Kasumi-1 (cell line): Measurements from ENCODE around the gene S100A3.
"Not testable (repeated sequence)": the region's sequence is repeated elsewhere in the genome, so short reads cannot be mapped to it uniquely, and the experiment has no call there.

Experiments used
- DNase-seq, 2 experiments: peaks; one replicate each; lab custom pipeline; 2025; lab: John Stamatoyannopoulos, UW

The S100A3 gene

DNA sequence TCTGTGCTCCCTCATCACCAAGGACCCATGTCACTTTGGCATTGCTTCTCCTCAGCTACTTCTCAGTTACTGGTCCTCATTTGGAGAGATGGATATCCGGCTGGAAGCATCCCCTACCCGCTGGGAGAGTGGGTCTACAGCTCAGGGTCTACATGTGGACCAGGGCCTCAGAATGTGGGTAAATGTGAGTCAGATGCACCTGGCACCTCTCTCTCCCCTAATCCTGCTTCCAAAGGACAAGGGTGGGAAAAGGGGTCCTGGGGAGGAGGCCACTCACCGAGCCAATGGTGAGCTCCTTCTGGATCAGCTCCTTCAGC lies 14.2 kb downstream of the S100A3 start:
- no peak for DNase-seq

DNA sequence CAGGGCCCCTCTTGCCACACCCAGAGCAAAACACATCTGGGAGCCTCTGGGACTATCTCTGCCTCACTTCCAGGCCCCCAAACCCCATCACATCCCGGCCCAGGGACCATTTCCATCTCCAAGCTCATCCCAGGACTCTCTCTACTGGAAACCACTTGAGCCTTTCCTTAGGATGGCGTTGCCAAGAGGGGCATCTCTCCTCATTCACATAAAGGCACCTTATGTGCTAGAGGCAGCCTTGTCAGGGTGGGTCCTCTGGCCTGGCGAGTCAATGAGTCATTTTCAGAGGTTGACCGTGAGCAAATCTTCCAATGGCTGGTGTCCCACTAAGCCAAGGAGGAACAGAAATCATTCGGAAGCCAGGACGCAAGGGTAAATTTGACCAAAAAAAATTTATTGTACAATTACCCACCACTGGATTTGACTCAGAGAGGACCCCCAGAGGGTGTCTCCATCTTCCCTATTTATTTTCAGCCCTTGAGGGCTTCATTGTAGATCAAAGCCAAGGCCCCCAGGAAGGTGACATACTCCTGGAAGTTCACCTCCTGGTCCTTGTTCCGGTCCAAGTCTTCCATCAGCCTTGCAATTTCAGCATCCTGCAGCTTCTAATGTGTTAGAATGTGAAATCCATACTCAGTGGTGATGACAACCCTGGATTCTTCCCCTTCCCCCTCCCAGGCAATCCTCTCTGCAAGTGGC lies 14.7 kb downstream of the S100A3 start:
- no peak for DNase-seq

DNA sequence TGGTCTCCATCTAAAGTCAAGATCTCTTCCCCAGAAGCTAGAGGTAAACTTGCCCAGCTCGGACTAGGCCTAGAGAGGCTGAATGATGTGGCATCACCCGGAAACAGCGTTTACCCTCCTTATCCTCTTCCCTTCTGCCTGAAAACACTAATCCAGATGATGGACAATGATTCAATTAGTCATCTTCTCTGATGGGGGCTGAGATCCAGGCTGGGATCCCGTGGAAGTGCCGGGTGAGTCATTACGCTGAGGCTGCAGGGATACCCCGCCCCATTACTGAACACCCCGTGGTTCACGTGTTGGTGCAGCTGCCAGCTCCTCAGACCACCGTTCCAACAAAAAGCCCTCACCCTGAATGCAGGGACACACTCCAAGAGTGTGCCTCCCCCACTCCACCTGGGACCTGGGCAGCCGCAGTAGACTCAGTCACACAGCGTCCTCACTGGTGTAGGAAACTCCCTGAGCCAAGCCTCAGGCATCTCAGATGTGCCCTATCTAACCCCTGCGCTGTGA lies 15.3 kb downstream of the S100A3 start:
- no peak for DNase-seq

DNA sequence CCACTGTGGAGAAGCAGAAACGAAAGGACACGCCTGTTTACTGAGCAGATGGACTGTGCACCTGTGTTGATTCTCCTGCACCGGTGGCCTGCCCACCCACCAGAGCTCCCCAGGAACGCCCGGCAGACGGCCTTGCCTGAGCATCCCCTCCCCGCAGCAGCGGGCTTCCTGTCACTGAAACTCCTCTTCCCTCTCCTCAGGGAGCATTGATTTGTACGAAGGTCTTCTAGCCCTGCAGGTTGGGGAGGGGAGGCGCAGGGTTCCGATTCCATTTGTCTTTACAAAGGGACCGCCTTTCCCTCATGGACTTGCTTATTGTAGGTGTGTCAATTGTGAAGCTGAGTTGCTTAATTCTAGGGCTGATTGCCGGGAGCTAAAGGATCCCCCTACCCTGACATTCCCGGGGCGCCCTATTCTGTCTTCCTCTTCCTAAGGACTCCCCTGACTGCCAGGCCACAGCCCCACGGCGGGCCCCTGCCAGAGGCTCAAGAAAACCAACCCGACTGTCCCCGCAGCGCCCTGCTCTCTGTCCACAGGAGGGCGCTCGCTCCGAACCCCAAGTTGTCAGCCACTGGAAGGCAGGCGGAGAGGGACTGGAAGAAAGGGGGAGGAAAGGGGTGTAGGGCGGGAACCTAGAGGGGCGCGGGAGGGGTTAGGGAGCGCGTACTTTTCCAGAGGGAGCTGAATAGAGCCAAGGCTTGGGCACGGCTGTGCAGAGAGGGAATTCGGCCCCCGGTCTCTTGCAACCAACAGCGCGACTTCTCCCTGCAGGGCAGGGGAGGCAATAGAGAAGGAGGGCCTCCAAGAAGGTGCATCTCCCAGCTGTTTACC lies 16.1 kb downstream of the S100A3 start:
- peak; percentile 81 to 86 for DNase-seq

DNA sequence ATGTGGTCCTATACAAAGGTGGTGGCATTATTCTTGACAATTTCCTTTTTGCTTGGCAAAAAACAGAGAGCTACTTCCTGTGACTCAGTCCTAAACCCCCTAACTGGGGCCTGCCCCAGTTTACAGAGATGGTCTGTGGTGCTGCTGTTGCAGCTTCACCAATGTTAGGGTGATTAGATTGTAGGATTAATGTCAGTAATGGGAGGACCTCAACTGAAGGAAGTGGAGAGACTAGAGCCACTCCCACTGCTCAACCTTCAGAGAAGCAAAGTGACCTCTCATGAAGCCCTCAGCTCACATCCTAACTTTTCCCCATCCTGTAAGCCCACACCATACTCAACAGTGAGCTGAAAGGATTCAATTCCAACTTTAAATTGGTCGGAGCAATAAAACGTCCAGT lies 16.9 kb downstream of the S100A3 start:
- no peak for DNase-seq

DNA sequence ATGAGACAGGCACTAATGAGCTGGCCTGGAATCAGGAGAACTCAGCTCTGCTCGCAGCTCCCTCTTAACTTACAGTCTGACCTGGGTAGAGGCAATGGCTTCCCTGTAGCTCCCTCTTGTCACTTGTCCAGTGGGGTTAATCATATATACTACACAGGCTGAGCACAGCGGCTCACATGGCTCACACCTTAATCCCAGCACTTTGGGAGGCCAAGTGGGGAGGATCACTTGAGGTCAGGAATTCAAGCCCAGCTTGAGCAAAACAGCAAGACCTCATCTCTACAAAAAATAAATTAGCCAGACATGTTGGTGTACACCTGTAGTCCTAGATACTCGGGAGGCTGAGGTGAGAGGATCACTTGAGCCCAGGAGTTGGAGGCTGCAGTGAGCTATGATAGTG lies 17.4 kb downstream of the S100A3 start:
- DNase-seq = no peak

DNA sequence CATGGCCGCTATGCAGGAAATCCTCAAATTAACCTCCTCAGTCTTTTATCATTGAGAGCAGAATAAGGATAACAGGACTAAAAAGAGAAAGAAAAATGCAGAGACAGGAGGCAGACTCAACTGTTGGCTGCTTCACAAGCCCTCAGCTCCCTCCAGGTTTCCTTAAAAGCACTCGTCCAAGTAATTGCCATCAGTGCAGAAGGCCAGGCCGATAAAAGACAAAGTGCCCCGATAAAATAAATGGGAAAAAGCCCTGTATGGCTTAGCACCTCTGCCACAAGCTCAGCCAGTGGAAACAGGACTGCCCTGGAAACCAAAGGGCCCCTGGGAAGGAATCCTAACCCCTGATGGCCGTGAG lies 21.4 kb downstream of the S100A3 start:
- no peak for DNase-seq

DNA sequence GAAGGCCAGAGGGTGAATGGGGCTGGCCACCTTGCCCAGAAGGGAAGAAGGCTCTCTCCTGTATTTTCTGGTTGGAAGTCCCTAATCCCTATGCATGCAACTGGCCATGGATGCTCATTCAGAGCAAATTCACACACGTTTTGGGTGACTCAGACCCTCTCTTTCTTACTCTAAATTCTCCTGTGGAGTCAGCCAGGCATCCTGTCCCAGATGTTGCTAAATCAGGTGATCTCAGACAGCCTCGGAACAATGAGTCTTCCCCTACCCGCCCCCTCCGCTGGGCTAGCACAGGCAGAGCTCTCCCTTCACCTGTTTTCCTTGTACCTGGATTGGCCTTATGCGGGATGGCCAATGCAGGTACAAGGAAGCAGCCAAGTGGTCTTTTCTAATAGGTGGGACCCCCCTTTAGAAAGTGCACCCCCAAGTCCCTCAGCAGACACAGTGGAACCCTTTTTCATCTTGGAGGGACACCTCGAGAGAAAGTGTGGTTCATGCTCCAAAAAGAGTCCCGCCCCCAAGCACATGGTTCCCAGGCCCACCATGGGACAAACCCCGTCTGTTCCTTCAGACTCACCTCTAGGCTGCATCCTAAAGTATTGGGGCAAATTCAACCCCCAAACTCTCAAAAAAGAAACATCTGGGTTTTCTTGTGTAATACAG lies 21.9 kb downstream of the S100A3 start:
- no peak for DNase-seq

DNA sequence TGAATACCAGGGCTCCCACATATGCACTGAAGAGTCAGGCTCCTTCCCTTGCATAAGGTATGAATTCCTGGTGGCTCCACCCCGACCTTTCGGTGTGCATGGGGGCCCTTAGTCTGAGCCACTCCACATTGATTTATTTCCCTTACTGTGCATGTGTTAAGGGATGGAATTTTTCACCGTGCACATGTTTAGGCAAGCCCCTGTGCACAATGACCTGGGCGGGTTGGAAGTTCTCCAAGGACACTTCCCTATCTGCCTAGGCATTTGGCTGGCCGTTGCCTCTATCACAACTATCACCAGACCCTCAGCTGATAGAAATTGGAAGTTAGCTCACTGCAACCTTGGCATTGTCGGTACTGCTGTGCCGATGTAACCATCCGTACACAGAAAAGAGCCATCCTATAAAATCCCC lies 22.9 kb downstream of the S100A3 start:
- no peak for DNase-seq

DNA sequence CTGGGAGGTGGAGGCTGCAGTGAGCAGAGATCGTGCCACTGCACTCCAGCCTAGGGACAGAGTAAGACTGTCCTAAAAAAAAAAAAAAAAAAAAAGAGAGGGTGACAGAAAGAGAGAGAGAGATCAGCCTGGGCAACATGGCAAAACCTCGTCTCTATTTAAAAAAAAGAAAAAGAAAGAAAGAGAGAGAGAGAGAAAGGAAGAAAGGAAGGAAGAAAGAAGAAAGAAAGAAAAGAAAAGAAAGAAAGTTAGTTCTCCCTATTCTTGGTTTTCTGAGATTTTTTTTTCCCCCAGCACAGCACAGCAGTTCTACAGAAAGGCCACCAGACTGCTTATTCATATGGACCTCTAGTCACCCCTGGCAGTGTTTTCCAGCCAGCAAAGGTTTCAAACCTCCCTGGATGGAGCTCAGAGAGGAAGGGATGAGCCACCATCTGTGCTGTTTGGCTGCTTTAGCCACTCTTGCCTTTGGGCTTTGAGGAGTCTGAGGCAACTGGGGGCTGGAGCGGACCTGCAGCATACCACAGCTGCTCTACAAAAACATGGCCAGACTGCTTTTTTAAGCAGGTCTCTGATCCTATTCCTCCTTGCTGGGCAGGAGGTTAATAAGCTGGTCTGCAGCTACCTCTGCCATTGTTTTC lies 23.9 kb downstream of the S100A3 start:
- DNase-seq = no peak

DNA sequence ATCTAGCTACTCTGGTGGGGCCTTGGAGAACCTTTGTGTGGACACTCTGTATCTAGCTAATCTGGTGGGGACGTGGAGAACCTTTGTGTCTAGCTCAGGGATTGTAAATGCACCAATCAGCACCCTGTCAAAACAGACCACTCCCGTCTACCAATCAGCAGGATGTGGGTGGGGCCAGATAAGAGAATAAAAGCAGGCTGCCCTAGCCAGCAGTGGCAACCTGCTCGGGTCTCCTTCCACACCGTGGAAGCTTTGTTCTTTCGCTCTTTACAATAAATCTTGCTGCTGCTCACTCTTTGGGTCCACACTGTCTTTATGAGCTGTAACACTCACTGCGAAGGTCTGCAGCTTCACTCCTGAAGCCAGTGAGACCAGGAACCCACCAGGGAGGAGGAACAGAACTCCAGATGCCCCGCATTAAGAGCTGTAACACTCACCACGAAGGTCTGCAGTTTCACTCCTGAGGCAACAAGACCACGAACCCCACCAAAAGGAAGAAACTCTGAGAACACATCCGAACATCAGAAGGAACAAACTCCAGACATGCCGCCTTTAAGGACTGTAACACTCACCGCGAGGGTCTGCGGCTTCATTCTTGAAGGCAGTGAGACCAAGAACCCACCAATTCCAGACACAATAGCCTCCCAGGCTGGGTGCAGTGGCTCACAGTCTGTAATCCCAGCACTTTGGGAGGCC lies 26.6 kb downstream of the S100A3 start:
- DNase-seq = not testable (repeated sequence)

DNA sequence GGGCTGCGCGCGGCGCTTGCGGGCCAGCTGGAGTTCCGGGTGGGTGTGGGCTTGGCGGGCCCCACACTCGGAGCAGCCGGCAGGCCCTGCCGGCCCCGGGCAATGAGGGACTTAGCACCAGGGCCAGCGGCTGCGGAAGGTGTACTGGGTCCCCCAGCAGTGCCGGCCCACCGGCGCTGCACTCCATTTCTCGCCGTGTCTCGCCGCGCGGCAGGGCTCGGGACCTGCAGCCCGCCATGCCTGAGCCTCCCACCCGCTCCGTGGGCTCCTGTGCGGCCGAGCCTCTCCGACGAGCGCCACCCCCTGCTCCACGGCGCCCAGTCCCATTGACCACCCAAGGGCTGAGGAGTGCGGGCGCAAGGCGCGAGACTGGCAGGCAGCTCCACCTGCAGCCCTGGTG lies 27.2 kb downstream of the S100A3 start:
- not testable (repeated sequence) for DNase-seq

DNA sequence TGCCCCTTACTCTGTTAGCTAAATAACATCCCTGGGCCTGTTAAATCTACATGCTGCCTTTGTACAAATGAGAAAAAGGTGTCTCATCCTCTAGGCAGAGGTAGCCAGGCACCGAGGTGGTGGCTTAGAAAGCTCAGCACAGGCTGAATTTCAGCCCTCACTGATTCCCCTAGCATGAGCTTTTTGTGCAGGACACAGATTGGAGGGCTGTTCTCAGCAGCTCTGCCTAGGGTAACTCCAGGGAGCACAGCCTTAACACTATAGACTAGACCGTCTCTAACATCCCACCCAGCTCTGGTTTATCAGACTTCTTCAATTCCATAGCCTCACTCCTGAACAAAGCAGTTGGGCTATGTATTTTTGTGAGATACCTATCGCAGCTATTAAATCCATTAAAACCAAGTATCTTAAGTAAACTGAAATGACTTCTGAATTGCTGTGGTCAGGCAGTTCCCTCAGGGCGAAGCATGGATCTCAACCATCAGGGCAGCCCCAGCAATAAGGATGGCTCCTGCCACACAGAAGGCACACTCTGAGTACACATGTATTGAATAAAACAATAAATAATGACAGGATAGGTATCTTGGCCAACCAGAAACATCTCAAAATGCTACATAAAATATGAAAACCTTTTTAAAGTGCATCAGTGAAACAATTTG lies 28.1 kb downstream of the S100A3 start:
- no peak for DNase-seq

DNA sequence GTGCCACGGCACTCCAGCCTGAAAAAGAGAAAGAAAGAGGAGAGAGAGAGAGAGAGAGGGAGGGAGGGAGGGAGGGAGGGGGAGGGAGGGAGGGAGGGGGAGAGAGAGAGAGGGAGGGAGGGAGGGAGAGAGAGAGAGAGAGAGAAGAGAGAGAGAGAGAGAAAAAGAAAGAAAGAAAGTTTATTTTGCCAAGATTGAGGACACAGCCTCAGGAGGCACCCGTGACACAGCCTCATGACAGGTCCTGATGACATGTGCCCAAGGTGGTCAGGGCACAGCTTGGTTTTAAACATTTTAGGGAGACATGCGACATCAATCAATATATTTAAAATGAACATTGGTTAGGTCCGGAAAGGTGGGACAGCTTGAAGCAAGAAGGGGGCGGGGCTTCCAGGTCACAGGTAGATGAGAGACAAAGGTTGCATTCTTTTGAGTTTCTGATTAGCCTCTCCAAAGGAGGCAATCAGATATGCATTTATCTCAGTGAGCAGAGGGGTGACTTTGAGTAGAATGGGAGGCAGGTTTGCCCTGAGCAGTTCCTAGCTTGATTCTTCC lies 28.8 kb downstream of the S100A3 start:
- DNase-seq = not testable (repeated sequence)

DNA sequence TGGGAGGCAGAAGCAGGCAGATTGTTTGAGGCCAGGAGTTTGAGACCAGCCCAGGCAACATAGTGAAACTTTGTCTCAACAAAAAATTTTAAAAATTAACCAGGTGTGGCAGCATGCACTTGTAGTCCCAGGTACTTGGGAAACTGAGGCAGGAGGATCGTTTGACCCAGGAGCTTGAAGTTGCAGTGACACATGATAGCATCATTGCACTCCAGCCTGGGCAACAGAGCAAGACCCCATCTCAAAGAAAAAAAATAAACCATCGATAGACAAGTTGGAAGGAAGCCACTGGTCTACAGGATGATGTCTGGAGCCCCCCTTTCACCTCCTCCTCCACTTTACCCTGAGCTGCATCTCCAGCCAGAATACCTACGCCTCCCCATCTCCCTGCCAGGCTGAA lies 29.8 kb downstream of the S100A3 start:
- no peak for DNase-seq

DNA sequence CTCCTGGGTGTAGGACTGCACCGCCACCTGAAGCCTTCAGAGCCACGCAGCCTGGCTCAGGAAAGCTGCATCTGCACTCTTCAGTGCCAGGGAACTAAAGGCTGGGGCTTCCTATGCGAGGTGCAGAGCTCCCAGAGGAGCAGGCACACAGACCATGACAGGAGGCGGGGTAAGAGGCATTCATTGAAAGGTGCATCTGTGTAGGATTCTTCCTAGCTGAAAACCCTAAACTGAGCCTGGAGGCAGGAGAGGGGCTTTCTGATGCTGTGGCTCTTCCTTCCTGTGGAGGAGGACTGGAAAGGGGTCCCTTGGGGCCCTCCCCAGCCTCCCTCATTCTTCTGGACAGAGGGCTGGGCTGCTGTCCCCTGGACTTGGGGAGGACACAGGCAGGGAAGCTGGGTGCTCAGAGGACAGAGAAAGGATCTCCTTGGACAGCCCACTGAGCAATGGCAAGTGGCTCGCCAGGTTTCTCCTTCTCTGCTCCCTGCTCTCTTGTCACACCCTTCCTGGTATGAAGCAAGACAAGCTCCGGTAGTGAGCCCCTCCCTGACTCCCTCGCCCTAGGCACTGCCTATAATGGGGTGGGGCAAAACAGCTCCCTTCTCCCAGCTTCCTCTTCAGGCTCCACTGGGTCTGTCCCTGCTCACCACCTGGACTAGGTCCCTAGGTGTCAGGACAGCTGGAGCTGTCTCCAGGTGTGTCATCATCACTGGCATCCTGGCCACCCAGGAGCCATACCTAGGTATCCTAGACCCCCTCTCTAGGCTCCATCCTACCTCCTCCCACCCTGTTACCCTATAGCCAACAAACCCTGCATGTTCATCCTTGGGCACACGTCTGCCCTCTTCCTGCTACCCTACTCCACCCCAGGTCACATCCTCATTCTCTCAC lies 33.3 kb downstream of the S100A3 start:
- DNase-seq = peak in 1 of 2 experiments; percentile 12

DNA sequence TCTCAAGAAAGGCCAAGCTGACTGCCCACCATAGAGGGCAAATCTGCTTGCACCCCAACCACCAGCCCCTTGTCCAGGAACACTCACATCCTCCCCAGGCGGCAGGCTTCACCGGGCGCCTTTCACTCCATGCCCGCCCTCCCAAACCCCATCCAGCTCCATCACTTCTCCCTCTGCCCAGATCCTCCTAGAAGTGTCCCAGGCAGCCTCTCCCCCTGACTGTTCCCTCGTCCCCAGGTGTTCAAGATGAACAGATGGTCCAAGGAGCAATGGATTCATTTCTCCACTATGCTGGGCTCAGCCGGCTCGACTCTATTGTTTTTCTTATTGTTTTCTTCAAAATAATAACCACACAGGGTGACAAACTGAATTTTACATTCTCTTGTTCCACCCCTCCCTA lies 35.4 kb downstream of the S100A3 start:
- DNase-seq = no peak

DNA sequence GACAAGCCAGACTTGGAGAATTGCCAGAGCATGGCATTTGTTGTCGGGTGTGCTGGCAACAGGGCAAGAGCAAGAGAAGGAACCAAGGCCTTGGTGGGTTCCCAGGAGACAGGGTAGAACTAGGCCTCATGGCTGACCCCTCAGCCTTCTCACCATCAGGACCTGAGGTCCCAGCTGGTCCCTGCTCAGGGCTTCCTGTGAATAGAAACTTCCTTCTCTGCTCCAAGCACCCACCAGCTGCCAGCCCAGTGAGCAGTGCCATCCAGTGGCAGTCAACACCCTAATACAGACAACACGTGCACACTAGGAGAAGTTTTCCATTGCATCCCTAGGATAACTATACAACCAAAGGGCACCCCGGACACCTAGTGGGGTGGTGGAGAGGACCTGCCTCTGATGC lies 36.0 kb downstream of the S100A3 start:
- peak in 1 of 2 experiments; percentile 20 for DNase-seq

DNA sequence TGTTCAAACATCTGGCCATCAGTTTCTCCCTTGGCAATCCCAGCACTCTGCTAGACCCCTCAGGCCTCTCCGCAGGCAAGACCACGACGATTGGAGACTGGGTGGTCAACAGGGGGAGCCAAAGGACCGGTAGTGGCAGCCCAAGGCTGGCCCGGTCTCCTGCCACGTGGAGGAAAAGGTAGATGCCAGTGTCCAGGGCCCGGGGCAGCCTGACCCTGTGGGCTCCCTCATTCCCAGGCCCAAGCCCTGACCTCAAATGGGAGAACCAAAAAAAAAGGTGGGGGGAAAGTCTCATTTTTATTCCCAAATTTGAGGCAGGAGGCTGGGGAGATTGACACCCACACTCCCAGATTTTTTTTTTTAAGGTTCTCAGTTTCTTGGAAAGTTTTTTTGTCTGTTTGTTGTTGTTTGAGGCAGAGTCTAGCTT lies 38.1 kb downstream of the S100A3 start:
- DNase-seq = peak; percentile 58
